Right kidney (tissue), 1 donor: ENCODE results near the gene H3-3A.
"Not testable (repeated sequence)": the region's sequence is repeated elsewhere in the genome, so short reads cannot be mapped to it uniquely, and the experiment has no call there.

ENCODE experiments used
- DNase-seq: peaks from one replicate; pipeline ENCODE4 v3.0.0-alpha.2; 2016

Gene H3-3A

DNA sequence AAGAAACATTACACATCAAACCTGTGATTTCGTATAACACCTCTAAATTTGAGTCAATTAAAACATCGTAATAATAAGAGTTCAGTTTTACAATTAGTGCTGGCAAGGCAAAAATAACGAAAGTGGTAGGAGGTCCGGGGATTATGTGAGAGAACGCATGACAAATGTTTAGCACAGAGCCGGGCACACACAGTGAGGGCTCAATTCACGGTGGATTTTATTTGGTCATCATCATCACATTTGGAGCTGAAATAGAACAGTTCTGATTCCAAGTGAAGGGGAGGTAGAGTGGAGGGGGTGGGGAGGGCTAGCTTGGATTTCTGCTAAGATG is 20.0 kb downstream of the H3-3A start:
- DNase-seq, result no peak

- DNase-seq, result no peak
Measured at GRCh38 chr1:226082959-226083301, 20.4 kb downstream of the H3-3A start.

DNA sequence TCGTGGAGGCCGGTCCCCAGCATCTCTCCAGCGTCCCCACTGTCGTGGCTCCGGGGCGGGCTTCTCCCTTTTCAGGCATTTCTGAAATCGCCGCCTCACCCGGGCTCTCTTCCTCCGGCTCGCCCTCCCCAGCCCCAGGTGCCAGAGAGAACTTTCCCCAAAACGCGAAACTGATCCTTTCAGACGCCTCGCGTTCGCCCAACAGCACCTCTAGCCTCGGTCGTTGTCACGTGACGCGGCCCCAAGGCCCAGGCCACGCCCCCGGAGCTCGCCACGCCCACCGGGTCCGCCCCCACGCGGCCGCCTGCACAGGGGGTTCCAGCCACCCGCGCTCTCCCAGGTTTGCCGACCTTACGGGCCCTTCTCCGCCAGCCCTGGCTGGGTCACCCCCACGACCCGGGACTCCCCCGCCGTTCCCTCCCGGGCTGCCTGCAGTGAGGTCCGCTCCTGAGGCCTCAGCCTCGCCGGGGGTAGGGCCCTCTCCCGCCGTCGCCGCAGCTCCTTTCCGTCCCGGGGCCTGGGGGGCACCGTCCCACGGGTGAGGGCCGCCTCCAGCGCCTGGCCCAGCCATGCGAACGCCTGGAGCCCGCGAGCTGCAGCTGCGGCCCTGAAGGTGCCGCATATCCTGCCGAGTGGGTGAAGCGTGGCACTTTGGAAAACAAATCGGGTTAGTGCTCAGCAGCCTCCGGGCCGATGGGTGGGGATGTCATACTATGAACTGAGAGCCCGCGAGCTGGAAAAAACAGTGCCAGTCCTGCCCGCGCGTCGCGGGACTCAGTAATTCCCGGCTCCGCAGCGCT is 21.0 kb downstream of the H3-3A start:
- peak; percentile 93 for DNase-seq

DNA sequence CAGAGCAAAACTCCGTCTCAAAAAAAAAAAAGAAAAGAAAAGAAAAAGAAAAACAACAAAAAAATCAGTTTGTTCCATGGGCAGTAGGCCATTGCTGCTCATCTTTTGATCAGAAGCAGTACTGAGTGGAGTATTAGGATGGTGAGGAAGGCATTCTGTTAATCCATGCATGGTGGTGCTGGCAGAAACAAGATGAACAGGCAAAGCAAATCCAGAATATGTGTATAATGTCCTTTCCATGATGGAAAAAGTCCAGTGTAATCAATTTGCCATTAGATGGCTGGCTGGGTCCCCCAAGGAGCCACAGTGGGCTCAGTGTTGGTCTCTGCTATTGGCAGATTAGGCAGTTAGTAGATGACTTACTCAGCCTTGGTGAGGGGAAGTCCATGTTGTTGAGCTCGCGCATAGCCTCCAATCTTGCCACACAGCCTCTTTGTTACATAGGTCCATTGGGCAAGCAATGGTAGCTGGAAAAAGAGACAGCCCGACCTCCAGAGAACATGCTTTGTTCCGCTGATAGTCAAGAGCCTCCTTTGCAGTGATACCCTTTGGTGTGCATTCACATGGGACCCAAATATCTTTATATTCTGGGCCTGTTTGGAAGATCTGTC is 23.3 kb downstream of the H3-3A start:
- no peak for DNase-seq

GRCh38 chr1:226086776-226087175 is 24.3 kb downstream of the H3-3A start:
- DNase-seq, result no peak

- DNase-seq, result no peak
Measured at GRCh38 chr1:226091461-226091860, 28.9 kb downstream of the H3-3A start.

DNA sequence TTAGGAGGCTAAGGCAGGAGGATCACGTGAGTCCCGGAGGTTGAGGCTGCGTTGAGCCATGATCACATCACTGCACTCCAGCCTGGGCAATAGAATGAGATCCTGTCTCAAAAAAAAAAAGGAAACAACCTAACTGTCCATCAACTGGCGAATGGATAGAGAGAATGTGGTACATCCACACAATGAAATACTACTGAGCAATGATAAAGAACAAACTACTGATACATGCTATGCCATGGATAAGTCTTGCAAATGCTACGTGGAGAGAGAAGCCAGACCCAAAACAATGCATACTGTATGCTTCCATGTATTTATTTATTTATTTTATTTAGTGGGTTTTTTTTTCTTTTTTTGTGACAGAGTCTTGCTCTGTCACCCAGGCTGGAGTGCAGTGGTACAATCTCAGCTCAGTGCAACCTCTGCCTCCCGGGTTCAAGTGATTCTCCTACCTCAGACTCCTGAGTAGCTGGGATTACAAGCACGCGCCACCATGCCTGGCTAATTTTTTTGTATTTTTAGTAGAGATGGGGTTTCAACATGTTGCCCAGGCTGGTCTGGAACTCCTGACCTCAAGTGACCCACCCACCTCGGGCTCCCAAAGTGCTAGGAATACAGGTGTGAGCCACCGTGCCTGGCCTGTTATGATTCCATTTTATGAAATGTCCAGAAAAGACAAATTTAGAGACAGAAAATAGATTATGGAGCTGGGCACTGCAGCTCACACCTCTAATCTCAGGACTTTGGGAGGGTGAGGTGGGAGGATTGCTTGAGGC is 29.7 kb downstream of the H3-3A start:
- not testable (repeated sequence) for DNase-seq

DNA sequence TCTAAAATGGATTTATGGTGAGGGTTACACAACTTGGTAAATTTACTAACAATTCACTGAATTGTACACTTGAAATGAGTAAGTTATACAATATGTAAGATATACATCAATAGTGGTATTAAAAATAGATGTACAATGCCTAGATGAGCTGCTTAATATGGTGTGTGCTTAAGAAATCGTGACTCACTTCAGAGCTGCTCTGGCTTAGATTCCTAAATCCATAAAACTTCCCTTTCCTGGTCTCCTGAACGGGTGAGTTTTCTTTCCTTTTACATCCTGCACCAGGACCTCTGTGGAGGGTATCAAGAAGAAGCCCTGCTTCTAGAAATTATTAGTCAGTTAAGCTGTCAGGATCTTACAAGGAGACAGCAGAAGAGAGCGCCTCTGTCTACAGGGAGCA is 30.4 kb downstream of the H3-3A start:
- no peak for DNase-seq

GRCh38 chr1:226093621-226094020 is 31.1 kb downstream of the H3-3A start:
- DNase-seq, result no peak

DNA sequence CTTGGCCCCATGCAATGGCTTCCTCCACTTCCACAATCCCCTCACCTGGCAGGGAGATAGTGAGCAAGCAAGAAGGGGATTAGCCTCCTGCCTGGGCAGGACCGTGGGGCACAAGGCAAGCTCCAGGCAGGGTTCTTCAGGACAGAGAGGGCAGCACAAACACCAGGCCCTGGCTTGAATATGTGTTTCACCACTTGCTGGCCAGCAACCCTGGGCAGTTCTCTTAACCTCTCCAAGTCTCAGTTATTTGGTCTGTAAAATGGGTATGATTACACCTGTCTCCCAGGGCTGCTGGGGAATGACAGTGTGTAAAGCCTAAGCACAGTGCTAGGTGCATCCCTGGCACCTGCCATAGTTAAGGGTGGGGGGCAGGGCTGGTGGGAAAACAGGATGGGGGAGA is 31.9 kb downstream of the H3-3A start:
- no peak for DNase-seq

GRCh38 chr1:226095286-226095685 is 32.8 kb downstream of the H3-3A start:
- no peak for DNase-seq

GRCh38 chr1:226097866-226098625 is 35.5 kb downstream of the H3-3A start:
- no peak for DNase-seq

- no peak for DNase-seq
Measured at GRCh38 chr1:226098870-226099835, 36.6 kb downstream of the H3-3A start.

DNA sequence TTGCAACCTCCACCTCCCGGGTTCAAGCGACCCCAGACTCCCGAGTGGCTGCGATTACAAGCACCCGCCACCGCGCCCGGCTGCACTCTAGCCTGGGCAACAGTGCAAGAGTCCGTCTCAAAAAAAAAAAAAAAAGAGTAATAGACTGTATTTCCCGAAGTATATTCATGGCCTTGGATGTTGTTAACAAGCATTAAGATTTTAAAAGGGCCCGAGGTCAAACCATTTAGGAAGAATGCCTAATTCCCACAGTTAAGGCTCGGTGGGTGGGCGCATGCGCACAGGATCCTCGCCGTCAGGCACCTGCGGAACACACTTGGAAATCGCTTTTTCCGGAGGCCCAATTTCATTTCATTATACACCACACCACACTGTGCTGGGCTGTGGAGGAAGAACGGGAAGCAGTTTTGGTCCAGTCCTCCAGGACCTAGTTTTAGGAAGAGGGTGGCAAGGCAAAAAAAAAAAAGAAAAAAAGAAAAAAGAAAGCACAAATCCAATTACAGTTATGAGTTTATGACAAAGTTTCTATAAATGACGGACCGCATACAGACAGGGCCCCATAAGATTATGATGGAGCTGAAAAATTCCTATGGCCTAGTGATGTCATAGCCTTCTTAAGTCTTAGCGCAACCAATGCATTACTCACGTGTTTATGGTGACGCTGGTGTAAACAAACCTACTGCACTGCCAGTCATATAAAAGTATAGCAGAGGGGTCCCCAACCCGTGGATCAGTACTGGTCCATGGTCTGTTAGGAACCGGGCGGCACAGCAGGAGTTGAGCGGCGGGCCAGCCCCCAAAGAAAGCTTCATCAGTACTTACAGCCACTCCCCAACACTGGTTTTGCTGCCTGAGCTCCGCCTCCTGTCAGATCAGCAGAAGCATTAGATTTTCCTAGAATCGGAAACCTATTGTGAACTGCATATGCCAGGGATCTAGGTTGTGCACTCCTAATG is 38.2 kb downstream of the H3-3A start:
- DNase-seq, result peak; percentile 51

DNA sequence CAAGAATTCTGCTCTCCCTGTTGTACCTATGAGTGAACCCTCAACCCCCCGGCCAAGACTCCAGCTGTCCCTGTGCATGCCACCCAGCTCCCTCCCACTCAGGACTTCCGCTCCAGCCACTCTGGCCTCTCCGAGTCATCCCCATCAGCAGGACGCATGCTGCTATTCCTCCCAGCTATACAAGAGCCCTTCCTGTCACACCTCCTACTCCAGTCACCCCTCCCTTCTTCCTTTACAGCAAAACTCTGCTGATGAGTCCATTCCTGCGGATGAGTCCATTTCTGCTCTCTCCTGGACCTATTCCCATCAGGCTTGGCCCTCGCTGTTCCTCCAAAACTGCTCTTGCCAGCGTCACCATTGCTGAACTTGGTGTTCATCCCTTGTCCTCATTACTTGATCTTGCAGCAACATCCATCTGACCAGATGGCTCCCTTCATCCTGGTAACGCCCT is 42.2 kb downstream of the H3-3A start:
- DNase-seq, result no peak

- DNase-seq, result no peak
Measured at GRCh38 chr1:226107471-226108460, 45.2 kb downstream of the H3-3A start.

GRCh38 chr1:226108935-226109828 is 46.7 kb downstream of the H3-3A start:
- no peak for DNase-seq

- DNase-seq, result peak; percentile 90
Measured at GRCh38 chr1:226109829-226110248, 47.3 kb downstream of the H3-3A start.
